IPS-20b (cell line): Measurements from ENCODE around the gene KIAA0513.

Experiments
- H3K27ac ChIP-seq: one replicate; pipeline ENCODE4 v1.5.1; 2013; ENCODE audit warnings: low read length
- H3K27me3 ChIP-seq: 2 replicates; pipeline ENCODE4 v1.6.1; 2013; ENCODE audit warnings: mild to moderate bottlenecking, low read length, inconsistent platforms; ENCODE audit not compliant: insufficient read depth
- H3K36me3 ChIP-seq: 2 replicates; pipeline ENCODE4 v1.6.1; 2013; ENCODE audit warnings: low read depth, mild to moderate bottlenecking, inconsistent platforms, low read length, moderate library complexity; ENCODE audit not compliant: insufficient read depth
- H3K4me1 ChIP-seq: 2 replicates; pipeline ENCODE4 v1.6.1; 2013; ENCODE audit warnings: mild to moderate bottlenecking, control low read depth, inconsistent platforms, low read length, moderate library complexity; ENCODE audit not compliant: insufficient read depth
- H3K4me3 ChIP-seq: 2 replicates; pipeline ENCODE4 v1.5.1; 2013; ENCODE audit warnings: mild to moderate bottlenecking, low read length, inconsistent platforms
- H3K9ac ChIP-seq: 2 replicates; pipeline ENCODE4 v1.6.1; 2013; ENCODE audit warnings: low read depth, mild to moderate bottlenecking, inconsistent platforms, low read length, moderate library complexity
- H3K9me3 ChIP-seq: 2 replicates; pipeline ENCODE4 v1.6.1; 2013; ENCODE audit warnings: mild to moderate bottlenecking, low read depth, low read length, inconsistent platforms; ENCODE audit not compliant: insufficient read depth

Gene KIAA0513

GRCh38 chr16:85090181-85090580 is 62.6 kb downstream of the KIAA0513 start:
- no peaks in the 10 kb centered on the region for H3K36me3 ChIP-seq
- peaks cover 14% of the 10 kb centered on the region for H3K27me3 ChIP-seq
- no peak overlapping the region for H3K9ac ChIP-seq
- no peaks in the 10 kb centered on the region for H3K4me1 ChIP-seq
- H3K27ac ChIP-seq: no peak overlapping the region
- H3K4me3 ChIP-seq: no peak overlapping the region
- no peaks in the 10 kb centered on the region for H3K9me3 ChIP-seq

DNA sequence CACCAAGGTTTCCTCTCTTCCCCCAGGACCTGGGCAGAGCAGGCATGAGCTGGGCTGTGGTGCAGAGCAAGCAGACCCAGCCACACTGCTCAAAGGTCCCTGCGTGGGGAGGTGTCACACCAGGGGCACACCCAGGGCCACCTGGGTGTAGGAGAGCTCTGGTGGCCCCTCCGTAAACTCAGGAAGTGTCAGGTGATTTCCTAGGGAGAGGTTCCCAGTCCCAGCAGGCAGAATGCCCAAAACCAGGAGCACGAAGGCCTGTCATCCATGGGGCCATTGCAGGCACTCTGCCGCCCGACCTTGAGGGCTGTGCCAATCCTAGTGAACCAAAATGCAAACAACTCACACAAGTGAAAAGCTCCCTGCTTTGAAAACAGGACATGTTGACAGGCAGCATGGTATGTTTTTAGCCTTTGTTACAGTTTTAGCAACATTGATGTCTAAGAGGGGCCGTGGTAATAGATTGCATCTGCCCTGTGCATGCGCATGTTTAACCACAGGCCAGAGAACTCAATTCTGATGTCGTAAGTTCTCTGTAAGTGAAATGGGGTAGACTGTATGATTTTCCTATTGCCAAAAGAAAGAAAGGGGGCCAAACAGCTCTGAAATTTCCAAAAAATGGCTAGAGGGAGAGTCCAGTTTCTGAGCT is 63.4 kb downstream of the KIAA0513 start:
- no peaks in the 10 kb centered on the region for H3K9me3 ChIP-seq
- no peak overlapping the region for H3K4me3 ChIP-seq
- peaks cover 5% of the 10 kb centered on the region; the same call in 1 of the 2 replicates for H3K27me3 ChIP-seq
- H3K9ac ChIP-seq: no peak overlapping the region
- no peaks in the 10 kb centered on the region for H3K4me1 ChIP-seq
- H3K36me3 ChIP-seq: no peaks in the 10 kb centered on the region
- H3K27ac ChIP-seq: no peak overlapping the region

DNA sequence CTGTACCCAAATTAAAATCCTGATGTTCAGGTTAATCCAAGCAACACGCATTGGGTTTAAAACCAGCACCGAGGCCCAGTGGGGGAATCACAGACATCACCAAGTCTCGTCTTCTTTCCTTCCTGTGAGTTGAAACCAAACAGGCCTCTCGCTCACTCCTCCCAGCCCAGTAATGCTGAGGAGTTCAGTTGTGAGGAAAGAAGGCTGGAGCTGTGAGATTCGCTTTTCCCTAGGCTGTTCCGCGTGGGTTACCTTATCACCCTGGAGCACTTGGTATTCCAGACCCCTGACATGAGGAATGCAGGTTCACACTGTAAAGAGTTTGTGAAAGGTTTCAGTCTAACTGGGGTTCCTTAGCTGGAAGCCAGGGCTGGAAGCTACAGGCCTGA is 63.9 kb downstream of the KIAA0513 start:
- no peaks in the 10 kb centered on the region for H3K9me3 ChIP-seq
- no peak overlapping the region for H3K27ac ChIP-seq
- H3K27me3 ChIP-seq: peaks cover under 1% of the 10 kb centered on the region; the same call in 1 of the 2 replicates
- H3K4me1 ChIP-seq: no peaks in the 10 kb centered on the region
- no peak overlapping the region for H3K9ac ChIP-seq
- no peak overlapping the region for H3K4me3 ChIP-seq
- no peaks in the 10 kb centered on the region for H3K36me3 ChIP-seq

- Histone ChIP-seq H3K9me3 (no peaks in the 10 kb centered on the region), H3K27me3 (no peaks in the 10 kb centered on the region), H3K27ac (no peak overlapping the region), H3K4me3 (no peak overlapping the region), H3K36me3 (no peaks in the 10 kb centered on the region), H3K9ac (no peak overlapping the region), H3K4me1 (no peaks in the 10 kb centered on the region)
These were observed 64.7 kb downstream of the KIAA0513 start for GRCh38 chr16:85092309-85092708.

GRCh38 chr16:85092851-85093250 is 65.3 kb downstream of the KIAA0513 start:
- no peak overlapping the region for H3K27ac ChIP-seq
- no peaks in the 10 kb centered on the region for H3K4me1 ChIP-seq
- H3K36me3 ChIP-seq: no peaks in the 10 kb centered on the region
- no peak overlapping the region for H3K9ac ChIP-seq
- no peaks in the 10 kb centered on the region for H3K27me3 ChIP-seq
- no peaks in the 10 kb centered on the region for H3K9me3 ChIP-seq
- H3K4me3 ChIP-seq: no peak overlapping the region

DNA sequence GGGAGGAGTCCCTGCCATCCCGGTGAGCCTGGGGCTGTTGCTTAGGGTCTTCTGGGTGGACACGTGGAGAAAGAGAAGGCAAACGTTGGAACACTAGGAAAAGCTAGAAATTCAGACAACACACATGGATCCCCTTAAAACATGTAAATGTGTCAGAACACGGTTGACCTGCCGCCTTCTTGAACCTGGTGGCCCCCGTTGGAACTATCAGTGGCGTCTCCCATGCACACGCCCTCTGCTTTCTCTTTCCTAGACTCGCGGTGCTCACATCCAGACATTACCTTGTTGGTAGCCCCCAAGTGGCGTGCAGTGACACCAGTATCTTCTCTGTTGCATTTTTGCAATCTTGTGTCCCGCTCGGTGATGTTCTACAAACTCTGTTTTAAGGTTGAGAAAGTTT is 66.1 kb downstream of the KIAA0513 start:
- Histone ChIP-seq H3K27me3 (no peaks in the 10 kb centered on the region), H3K9me3 (no peaks in the 10 kb centered on the region), H3K36me3 (no peaks in the 10 kb centered on the region), H3K9ac (no peak overlapping the region), H3K4me1 (no peaks in the 10 kb centered on the region), H3K27ac (no peak overlapping the region), H3K4me3 (no peak overlapping the region)

DNA sequence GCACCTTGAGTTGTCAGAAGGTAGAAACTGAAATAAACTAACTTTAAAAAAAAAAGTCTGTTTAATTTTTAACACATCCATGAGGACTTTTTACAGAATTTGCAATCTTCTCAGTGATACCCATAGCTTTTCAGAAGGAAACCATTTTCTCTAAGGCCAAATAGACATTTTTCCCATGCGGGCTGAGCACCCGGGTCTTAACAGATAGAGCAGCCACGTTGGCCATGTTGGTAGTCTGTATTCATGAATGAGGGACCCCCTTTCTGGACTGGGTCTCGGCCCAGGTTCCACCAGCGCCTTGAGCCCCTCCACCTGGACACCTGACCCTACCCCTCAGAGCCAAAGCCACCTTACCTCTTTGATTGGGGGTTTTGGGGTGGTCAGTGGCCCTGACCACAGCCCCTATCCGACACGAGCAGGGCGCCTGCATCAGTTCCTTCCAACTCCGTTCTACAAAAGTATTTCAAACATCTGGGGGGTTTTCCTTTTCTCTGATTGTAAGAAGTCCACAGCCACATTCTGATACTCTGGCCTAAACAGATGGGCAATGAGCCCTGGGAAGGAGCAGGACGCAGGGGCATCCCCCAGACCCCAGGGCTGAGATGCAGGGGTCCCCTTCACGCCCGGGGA is 66.7 kb downstream of the KIAA0513 start:
- no peaks in the 10 kb centered on the region for H3K36me3 ChIP-seq
- no peaks in the 10 kb centered on the region for H3K4me1 ChIP-seq
- no peaks in the 10 kb centered on the region for H3K27me3 ChIP-seq

DNA sequence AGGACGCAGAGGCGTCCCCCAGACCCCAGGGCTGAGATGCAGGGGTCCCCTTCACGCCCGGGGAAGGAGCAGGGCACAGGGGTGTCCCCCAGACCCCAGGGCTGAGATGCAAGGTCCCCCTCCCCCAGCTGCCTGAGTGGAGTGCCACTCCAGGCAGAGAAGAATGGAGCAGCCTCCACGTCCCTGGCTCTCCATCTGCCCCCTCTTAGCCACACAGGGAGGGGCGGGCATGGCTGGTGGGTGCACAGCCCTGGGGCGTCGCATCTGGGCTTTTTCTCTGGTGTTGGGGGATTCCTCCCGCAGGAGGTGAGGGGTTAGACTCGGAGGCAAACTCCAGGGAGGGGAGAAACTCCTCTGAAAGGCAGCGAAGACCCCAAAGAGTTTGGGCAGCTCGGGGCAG is 67.2 kb downstream of the KIAA0513 start:
- Histone ChIP-seq H3K4me1 (no peaks in the 10 kb centered on the region), H3K9ac (no peak overlapping the region), H3K9me3 (no peaks in the 10 kb centered on the region), H3K4me3 (no peak overlapping the region), H3K36me3 (no peaks in the 10 kb centered on the region), H3K27me3 (no peaks in the 10 kb centered on the region), H3K27ac (no peak overlapping the region)

More for the DNA sequence above, 66.7 kb downstream of the KIAA0513 start:
- Histone ChIP-seq H3K4me3 (no peak overlapping the region), H3K9me3 (no peaks in the 10 kb centered on the region), H3K27ac (no peak overlapping the region), H3K9ac (no peak overlapping the region)

GRCh38 chr16:85096921-85097320 is 69.3 kb downstream of the KIAA0513 start:
- no peaks in the 10 kb centered on the region for H3K27me3 ChIP-seq

GRCh38 chr16:85098565-85098964 is 71.0 kb downstream of the KIAA0513 start:
- no peaks in the 10 kb centered on the region for H3K27me3 ChIP-seq
- no peaks in the 10 kb centered on the region for H3K9me3 ChIP-seq
- no peak overlapping the region for H3K9ac ChIP-seq
- H3K4me1 ChIP-seq: no peaks in the 10 kb centered on the region
- H3K4me3 ChIP-seq: no peak overlapping the region
- H3K27ac ChIP-seq: no peak overlapping the region
- H3K36me3 ChIP-seq: no peaks in the 10 kb centered on the region

More at GRCh38 chr16:85096921-85097320, 69.3 kb downstream of the KIAA0513 start:
- H3K4me1 ChIP-seq: no peaks in the 10 kb centered on the region
- no peak overlapping the region for H3K27ac ChIP-seq
- no peak overlapping the region for H3K9ac ChIP-seq
- no peak overlapping the region for H3K4me3 ChIP-seq
- no peaks in the 10 kb centered on the region for H3K9me3 ChIP-seq
- no peaks in the 10 kb centered on the region for H3K36me3 ChIP-seq

- Histone ChIP-seq H3K36me3 (no peaks in the 10 kb centered on the region), H3K27ac (no peak overlapping the region), H3K4me3 (no peak overlapping the region), H3K9ac (no peak overlapping the region), H3K4me1 (no peaks in the 10 kb centered on the region), H3K9me3 (no peaks in the 10 kb centered on the region), H3K27me3 (no peaks in the 10 kb centered on the region)
These were observed 72.7 kb downstream of the KIAA0513 start for GRCh38 chr16:85100265-85100664.

DNA sequence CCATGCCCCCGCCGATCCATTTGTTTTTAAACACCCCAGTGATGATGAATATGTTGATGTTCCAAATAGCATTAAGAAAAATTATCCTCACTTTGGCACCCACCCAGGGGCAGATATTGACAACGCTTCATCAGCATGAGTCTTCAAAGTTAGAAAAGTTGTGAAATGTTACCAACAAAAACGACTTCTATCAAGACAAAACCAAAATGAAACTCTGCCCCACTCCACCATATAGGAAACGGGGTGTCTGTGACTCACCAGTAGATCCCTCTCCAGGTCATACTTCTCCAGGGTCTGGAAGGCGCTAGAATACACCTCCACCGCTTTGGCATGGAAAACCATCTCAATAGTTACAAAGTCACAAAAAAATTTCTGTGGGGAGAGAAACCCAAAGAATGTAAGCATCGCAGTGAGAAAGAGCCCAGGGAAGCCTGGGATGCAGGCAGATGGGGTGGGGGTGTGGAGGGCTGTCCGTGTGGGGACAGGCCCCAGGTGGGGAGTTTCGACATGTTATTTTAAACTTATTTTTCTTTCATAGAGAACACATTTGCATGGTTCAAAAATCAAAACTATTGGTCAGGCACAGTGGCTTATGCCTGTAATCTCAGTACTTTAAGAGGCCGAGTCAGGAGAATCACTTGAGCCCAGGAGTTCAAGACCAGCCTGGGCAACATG is 74.5 kb downstream of the KIAA0513 start:
- Histone ChIP-seq H3K9ac (no peak overlapping the region), H3K27me3 (no peaks in the 10 kb centered on the region), H3K27ac (no peak overlapping the region), H3K4me1 (no peaks in the 10 kb centered on the region), H3K4me3 (no peak overlapping the region), H3K36me3 (no peaks in the 10 kb centered on the region), H3K9me3 (no peaks in the 10 kb centered on the region)
